ENCODE measurements around the gene CAMSAP1. TPM values are rescaled to one million over a fixed set of nuclear protein-coding genes. Genes with fewer than 3 reads are reported as not detected.

The CAMSAP1 gene
- total RNA-seq, 1 experiment from 2014 or later = 24.8 TPM

DNA sequence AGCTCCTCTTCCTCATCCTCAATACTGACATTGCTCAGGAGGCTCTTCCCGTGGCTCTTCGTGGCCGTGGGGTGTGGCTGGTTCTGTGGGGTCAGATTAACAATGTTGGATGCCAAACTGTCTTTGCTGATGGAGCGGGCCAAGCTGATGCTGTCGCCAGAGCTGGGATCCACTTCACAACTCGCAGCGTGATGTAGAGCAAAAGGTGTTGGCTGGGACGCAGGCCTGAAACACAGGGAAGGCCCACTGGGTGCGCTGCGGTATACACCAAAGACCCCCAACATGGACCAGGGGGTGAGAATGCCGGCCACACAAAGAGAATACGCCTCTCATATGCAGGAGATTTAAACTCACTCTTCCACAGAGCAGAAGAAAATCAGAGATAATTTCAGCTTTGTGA, 84.3 kb downstream of the CAMSAP1 start:
- no TSS peak for BruUV-seq (replicated peaks)
- POLR2A ChIA-PET = no interaction called here
- Histone ChIP-seq H3K9me3 (ENCODE audit: control insufficient read depth, insufficient read depth, low read depth, low read length) (no peaks in the 10 kb centered on the region), H3K4me1 (ENCODE audit: control insufficient read depth, insufficient read depth, low read length) (no peaks in the 10 kb centered on the region), H3K27ac (ENCODE audit: low read length) (no peak overlapping the region), H3K36me3 (ENCODE audit: control insufficient read depth, insufficient read depth, low read length) (0 out of 2 replicates have a peak, but pooled peaks cover 4% of the 10 kb centered on the region), H3K4me3 (ENCODE audit: low read depth in 2 of 2, low read length in 2 of 2) (no peak overlapping the region), H3K27me3 (ENCODE audit: control insufficient read depth, insufficient read depth, low read length) (no peaks in the 10 kb centered on the region)
- CTCF ChIA-PET = no interaction called here
- DNase-seq (ENCODE audit: low read depth, low spot score) (no peak), ATAC-seq (no peak)
- intact Hi-C loops (cut with micrococcal nuclease; ENCODE audit: unreplicated experiment) (no loop called here), in situ Hi-C loops (cut with HindIII; ENCODE audit: low pct_unique_long_range_greater_than_20kb, low sequenced_read_pairs) (no loop called here)
- TF ChIP-seq SIN3A (IDR thresholded peaks at IDR 0.05; ENCODE audit: borderline replicate concordance, insufficient read depth, low read depth, low read length) = no peak
- no peak for TF ChIP-seq TCF7L2 (IDR thresholded peaks at IDR 0.05; ENCODE audit: low read depth, low read length)
- TF ChIP-seq, protein P1, sequence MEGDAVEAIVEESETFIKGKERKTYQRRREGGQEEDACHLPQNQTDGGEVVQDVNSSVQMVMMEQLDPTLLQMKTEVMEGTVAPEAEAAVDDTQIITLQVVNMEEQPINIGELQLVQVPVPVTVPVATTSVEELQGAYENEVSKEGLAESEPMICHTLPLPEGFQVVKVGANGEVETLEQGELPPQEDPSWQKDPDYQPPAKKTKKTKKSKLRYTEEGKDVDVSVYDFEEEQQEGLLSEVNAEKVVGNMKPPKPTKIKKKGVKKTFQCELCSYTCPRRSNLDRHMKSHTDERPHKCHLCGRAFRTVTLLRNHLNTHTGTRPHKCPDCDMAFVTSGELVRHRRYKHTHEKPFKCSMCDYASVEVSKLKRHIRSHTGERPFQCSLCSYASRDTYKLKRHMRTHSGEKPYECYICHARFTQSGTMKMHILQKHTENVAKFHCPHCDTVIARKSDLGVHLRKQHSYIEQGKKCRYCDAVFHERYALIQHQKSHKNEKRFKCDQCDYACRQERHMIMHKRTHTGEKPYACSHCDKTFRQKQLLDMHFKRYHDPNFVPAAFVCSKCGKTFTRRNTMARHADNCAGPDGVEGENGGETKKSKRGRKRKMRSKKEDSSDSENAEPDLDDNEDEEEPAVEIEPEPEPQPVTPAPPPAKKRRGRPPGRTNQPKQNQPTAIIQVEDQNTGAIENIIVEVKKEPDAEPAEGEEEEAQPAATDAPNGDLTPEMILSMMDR (IDR thresholded peaks at IDR 0.05) = no peak
- no peak for TF ChIP-seq POLR2AphosphoS5 (IDR thresholded peaks at IDR 0.05; ENCODE audit: low read depth, low read length)
- TF ChIP-seq, protein P2, sequence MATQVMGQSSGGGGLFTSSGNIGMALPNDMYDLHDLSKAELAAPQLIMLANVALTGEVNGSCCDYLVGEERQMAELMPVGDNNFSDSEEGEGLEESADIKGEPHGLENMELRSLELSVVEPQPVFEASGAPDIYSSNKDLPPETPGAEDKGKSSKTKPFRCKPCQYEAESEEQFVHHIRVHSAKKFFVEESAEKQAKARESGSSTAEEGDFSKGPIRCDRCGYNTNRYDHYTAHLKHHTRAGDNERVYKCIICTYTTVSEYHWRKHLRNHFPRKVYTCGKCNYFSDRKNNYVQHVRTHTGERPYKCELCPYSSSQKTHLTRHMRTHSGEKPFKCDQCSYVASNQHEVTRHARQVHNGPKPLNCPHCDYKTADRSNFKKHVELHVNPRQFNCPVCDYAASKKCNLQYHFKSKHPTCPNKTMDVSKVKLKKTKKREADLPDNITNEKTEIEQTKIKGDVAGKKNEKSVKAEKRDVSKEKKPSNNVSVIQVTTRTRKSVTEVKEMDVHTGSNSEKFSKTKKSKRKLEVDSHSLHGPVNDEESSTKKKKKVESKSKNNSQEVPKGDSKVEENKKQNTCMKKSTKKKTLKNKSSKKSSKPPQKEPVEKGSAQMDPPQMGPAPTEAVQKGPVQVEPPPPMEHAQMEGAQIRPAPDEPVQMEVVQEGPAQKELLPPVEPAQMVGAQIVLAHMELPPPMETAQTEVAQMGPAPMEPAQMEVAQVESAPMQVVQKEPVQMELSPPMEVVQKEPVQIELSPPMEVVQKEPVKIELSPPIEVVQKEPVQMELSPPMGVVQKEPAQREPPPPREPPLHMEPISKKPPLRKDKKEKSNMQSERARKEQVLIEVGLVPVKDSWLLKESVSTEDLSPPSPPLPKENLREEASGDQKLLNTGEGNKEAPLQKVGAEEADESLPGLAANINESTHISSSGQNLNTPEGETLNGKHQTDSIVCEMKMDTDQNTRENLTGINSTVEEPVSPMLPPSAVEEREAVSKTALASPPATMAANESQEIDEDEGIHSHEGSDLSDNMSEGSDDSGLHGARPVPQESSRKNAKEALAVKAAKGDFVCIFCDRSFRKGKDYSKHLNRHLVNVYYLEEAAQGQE (IDR thresholded peaks at IDR 0.05; ENCODE audit: insufficient read depth in 1 of 2, low read depth in 2 of 2, low read length in 1 of 2) = no peak

DNA sequence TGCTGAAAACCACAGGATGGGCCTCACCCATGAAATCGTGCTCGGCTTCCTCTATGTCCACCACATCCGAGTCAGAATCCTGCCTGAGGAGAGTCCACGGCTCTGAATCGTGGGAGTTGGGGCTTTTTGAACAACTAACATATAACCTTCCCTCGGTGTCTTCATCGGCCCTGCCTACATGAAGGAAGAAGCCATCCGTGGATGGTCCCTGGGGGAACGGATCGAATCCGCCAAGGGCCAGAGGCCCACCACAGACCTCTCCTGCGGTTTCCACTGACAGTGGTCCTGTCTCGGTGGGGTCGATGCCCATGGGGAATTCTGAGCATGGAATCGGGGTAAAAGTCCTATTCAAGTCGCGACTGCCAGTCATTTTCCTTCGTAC, 85.0 kb downstream of the CAMSAP1 start:
- H3K27me3 ChIP-seq (ENCODE audit: control insufficient read depth, insufficient read depth, low read length) = no peaks in the 10 kb centered on the region
- ChIA-PET CTCF (no interaction called here), POLR2A (no interaction called here)
- BruUV-seq (replicated peaks) = no TSS peak
- TF ChIP-seq, protein P1 (IDR thresholded peaks at IDR 0.05) = no peak
- TF ChIP-seq POLR2AphosphoS5 (IDR thresholded peaks at IDR 0.05; ENCODE audit: low read depth, low read length) (no peak), SIN3A (IDR thresholded peaks at IDR 0.05; ENCODE audit: borderline replicate concordance, insufficient read depth, low read depth, low read length) (no peak), TCF7L2 (IDR thresholded peaks at IDR 0.05; ENCODE audit: low read depth, low read length) (no peak)
- TF ChIP-seq, protein P2 (IDR thresholded peaks at IDR 0.05; ENCODE audit: insufficient read depth in 1 of 2, low read depth in 2 of 2, low read length in 1 of 2) = no peak
- in situ Hi-C loops (cut with HindIII; ENCODE audit: low pct_unique_long_range_greater_than_20kb, low sequenced_read_pairs) (no loop called here), intact Hi-C loops (cut with micrococcal nuclease; ENCODE audit: unreplicated experiment) (no loop called here)
- DNase-seq (ENCODE audit: low read depth, low spot score) = no peak
- H3K4me3 ChIP-seq (ENCODE audit: low read depth in 2 of 2, low read length in 2 of 2) = no peak overlapping the region
- 0 out of 2 replicates have a peak, but pooled peaks cover 4% of the 10 kb centered on the region for H3K36me3 ChIP-seq (ENCODE audit: control insufficient read depth, insufficient read depth, low read length)
- ATAC-seq = no peak
- H3K4me1 ChIP-seq (ENCODE audit: control insufficient read depth, insufficient read depth, low read length) = no peaks in the 10 kb centered on the region
- no peak overlapping the region for H3K27ac ChIP-seq (ENCODE audit: low read length)
- no peaks in the 10 kb centered on the region for H3K9me3 ChIP-seq (ENCODE audit: control insufficient read depth, insufficient read depth, low read depth, low read length)
